OCI-M2 (cell line): Measurements from ENCODE around the gene FBXO47.
A peak's percentile ranks its signal among the peaks of the same experiment; 100 is the strongest.
"Not testable (repeated sequence)": the region's sequence is repeated elsewhere in the genome, so short reads cannot be mapped to it uniquely, and the experiment has no call there.

Experiments
- DNase-seq: peaks from one replicate; lab custom pipeline; 2025; ENCODE audit not compliant: unreplicated experiment; lab: John Stamatoyannopoulos, UW

Gene FBXO47

GRCh38 chr17:38980490-38981217 is 13.5 kb upstream of the FBXO47 start:
- DNase-seq: no peak

GRCh38 chr17:38978180-38978579 is 11.0 kb upstream of the FBXO47 start:
- DNase-seq: no peak

GRCh38 chr17:38976187-38976551 is 9.0 kb upstream of the FBXO47 start:
- not testable (repeated sequence) for DNase-seq

- DNase-seq: no peak
Observed at GRCh38 chr17:38970804-38971203, 3.6 kb upstream of the FBXO47 start.

- no peak for DNase-seq
Observed at GRCh38 chr17:38970128-38970527, 2.9 kb upstream of the FBXO47 start.

- no peak for DNase-seq
Observed at GRCh38 chr17:38969281-38969680, 2.1 kb upstream of the FBXO47 start.

GRCh38 chr17:38961413-38961812 is 5.8 kb downstream of the FBXO47 start:
- DNase-seq: no peak

- DNase-seq: no peak
Observed at GRCh38 chr17:38960402-38960801, 6.8 kb downstream of the FBXO47 start.

- no peak for DNase-seq
Observed at GRCh38 chr17:38959508-38959907, 7.7 kb downstream of the FBXO47 start.

- no peak for DNase-seq
Observed at GRCh38 chr17:38958756-38959155, 8.4 kb downstream of the FBXO47 start.

- DNase-seq: no peak
Observed at GRCh38 chr17:38958326-38958725, 8.9 kb downstream of the FBXO47 start.

GRCh38 chr17:38953800-38954199 is 13.4 kb downstream of the FBXO47 start:
- DNase-seq: not testable (repeated sequence)

GRCh38 chr17:38947189-38947588 is 20.0 kb downstream of the FBXO47 start:
- DNase-seq: no peak

- DNase-seq: no peak
Observed at GRCh38 chr17:38943607-38944006, 23.6 kb downstream of the FBXO47 start.

GRCh38 chr17:38942696-38943334 is 24.4 kb downstream of the FBXO47 start:
- no peak for DNase-seq

- no peak for DNase-seq
Observed at GRCh38 chr17:38940404-38940803, 26.8 kb downstream of the FBXO47 start.

GRCh38 chr17:38939987-38940386 is 27.2 kb downstream of the FBXO47 start:
- DNase-seq: no peak

GRCh38 chr17:38933962-38934361 is 33.2 kb downstream of the FBXO47 start:
- not testable (repeated sequence) for DNase-seq

- not testable (repeated sequence) for DNase-seq
Observed at GRCh38 chr17:38930782-38931181, 36.4 kb downstream of the FBXO47 start.

GRCh38 chr17:38926293-38927070 is 40.7 kb downstream of the FBXO47 start:
- DNase-seq: peak; percentile 31

GRCh38 chr17:38925263-38925995 is 41.8 kb downstream of the FBXO47 start, which contains the start of gene LASP1NB:
TSS of gene LASP1NB (plus strand) at chr17:38925614.
- DNase-seq: no peak
